ENCODE results near the gene TLE2. TPM values are rescaled to one million over a fixed set of nuclear protein-coding genes. Genes with fewer than 3 reads are reported as not detected.

The TLE2 gene
- polyA plus RNA-seq, 2 of the 4 experiments (the other 2 are of a cell fraction) = 2.1 to 2.6 TPM

DNA sequence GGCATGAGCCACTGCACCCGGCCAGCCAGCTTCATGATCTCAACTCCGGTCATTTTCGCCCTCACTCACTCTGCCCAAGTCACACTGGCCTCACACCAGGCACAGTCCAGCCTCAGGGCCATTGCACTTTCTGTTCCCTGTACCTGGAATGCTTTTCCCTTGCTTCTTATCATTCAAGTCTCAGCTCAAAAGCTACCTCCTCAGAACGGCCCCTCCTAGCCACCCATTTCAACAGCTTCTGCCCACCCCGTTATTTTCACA, 2.5 kb upstream of the TLE2 start:
- POLR2A ChIA-PET = no interaction called here
- Histone ChIP-seq H3K9me3 (no peaks in the 10 kb centered on the region), H3K4me2 (no peak overlapping the region), H3K4me3 (no peak overlapping the region), H3K4me1 (peaks cover 8% of the 10 kb centered on the region), H3K27ac (no peak overlapping the region)
- CTCF ChIA-PET = interaction anchor here (1.5 kb wide), 1 partner anchor 81 kb away, joined by 3 read pairs; no protein-coding TSS in a partner anchor
- ATAC-seq = no peak
- WGBS (ENCODE audit: missing lambda C conversion rate) = 47% methylated on average over 5 of the region's 5 CpGs
- FAIRE-seq = no peak
- DNase-seq (ENCODE audit: low read depth in 1 of 2, low spot score in 1 of 2) = no peak
- TF ChIP-seq, protein P1, sequence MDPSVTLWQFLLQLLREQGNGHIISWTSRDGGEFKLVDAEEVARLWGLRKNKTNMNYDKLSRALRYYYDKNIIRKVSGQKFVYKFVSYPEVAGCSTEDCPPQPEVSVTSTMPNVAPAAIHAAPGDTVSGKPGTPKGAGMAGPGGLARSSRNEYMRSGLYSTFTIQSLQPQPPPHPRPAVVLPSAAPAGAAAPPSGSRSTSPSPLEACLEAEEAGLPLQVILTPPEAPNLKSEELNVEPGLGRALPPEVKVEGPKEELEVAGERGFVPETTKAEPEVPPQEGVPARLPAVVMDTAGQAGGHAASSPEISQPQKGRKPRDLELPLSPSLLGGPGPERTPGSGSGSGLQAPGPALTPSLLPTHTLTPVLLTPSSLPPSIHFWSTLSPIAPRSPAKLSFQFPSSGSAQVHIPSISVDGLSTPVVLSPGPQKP (IDR thresholded peaks at IDR 0.05; ENCODE audit: low read depth, low read length) = no peak
- no peak for TF ChIP-seq FOSB (CRISPR knock-in tag; IDR thresholded peaks at IDR 0.05)
- TF ChIP-seq, protein P2, sequence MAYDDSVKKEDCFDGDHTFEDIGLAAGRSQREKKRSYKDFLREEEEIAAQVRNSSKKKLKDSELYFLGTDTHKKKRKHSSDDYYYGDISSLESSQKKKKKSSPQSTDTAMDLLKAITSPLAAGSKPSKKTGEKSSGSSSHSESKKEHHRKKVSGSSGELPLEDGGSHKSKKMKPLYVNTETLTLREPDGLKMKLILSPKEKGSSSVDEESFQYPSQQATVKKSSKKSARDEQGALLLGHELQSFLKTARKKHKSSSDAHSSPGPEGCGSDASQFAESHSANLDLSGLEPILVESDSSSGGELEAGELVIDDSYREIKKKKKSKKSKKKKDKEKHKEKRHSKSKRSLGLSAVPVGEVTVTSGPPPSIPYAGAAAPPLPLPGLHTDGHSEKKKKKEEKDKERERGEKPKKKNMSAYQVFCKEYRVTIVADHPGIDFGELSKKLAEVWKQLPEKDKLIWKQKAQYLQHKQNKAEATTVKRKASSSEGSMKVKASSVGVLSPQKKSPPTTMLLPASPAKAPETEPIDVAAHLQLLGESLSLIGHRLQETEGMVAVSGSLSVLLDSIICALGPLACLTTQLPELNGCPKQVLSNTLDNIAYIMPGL (CRISPR knock-in tag; IDR thresholded peaks at IDR 0.05; ENCODE audit: borderline replicate concordance) = no peak
- TF ChIP-seq POLR2A (IDR thresholded peaks at IDR 0.05; ENCODE audit: low read length) = no peak
- TF ChIP-seq FOXS1 (CRISPR knock-in tag; IDR thresholded peaks at IDR 0.05) = no peak
- TF ChIP-seq, protein P3, sequence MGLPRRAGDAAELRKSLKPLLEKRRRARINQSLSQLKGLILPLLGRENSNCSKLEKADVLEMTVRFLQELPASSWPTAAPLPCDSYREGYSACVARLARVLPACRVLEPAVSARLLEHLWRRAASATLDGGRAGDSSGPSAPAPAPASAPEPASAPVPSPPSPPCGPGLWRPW (IDR thresholded peaks at IDR 0.05) = no peak
- TF ChIP-seq ZC3H11A (IDR thresholded peaks at IDR 0.05) = no peak
- TF ChIP-seq POLR2AphosphoS2 (conservative IDR thresholded peaks at IDR 0.05; ENCODE audit: low read length) = no peak
- no peak for TF ChIP-seq HDAC2 (IDR thresholded peaks at IDR 0.05)
- TF ChIP-seq TFCP2L1 (CRISPR knock-in tag; IDR thresholded peaks at IDR 0.05) = no peak
- TF ChIP-seq JUNB (IDR thresholded peaks at IDR 0.05) = no peak

DNA sequence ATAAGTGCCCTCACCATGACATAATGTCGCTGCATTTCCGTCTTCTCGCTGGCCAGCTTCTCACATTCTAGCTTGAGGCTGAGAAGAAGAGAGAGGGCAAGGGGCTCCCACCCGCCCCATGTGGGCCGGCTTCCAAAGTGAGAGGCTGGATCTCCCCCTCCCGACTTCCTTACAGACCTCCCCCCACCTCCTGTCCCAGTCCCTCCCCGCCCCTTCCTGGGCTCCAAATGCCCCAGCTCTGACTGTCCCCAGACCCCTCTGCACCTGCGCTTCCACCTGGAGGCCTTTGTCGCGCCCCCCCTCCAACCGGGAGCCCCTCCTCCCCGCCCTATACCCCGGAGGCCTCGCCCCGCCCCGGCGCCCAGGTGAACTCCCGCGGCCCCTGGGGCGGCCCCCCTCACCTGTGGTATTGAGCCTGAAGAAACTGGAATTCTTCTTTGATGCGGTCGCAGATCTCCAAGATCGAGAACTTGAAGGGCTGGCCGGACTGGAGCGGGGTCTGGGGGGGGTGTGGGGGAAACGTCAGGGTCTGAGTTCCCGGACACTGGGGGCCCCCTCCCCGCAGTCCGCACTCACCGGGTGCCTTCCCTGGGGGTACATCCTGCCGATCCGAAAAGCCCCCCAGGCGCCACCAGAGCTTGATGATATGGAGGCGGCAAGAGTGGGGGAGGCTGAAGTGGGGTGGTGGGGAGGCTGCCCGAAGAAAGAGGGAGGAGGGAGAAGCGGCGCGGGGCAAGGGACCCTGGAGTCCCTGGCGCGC, 595 bp downstream of the TLE2 start:
- Histone ChIP-seq H3K27ac (peak overlapping the region; percentile 75 to 91), H3K4me2 (peak overlapping the region; percentile 99), H3K4me3 (peak overlapping the region; percentile 70), H3K9me3 (no peaks in the 10 kb centered on the region), H3K4me1 (no peaks in the 10 kb centered on the region; the same call in 2 of the 3 replicates)
- no peak for FAIRE-seq
- WGBS (ENCODE audit: missing lambda C conversion rate) = 28% methylated on average over 9 of the region's 40 CpGs
- TF ChIP-seq EP300 (IDR thresholded peaks at IDR 0.05) (no peak), SREBF2 (IDR thresholded peaks at IDR 0.05) (no peak), ZFP36 (IDR thresholded peaks at IDR 0.05; ENCODE audit: borderline replicate concordance, partially characterized antibody) (no peak), GATA3 (IDR thresholded peaks at IDR 0.05; ENCODE audit: borderline replicate concordance) (no peak), JUNB (IDR thresholded peaks at IDR 0.05) (no peak), RFX5 (IDR thresholded peaks at IDR 0.05) (no peak), SMC3 (IDR thresholded peaks at IDR 0.05) (no peak), FOXS1 (CRISPR knock-in tag; IDR thresholded peaks at IDR 0.05) (no peak), MAFK (IDR thresholded peaks at IDR 0.05; ENCODE audit: partially characterized antibody) (no peak), FOSL2 (IDR thresholded peaks at IDR 0.05) (no peak), FOSL2 (CRISPR knock-in tag; IDR thresholded peaks at IDR 0.05) (no peak), CBX2 (IDR thresholded peaks at IDR 0.05; ENCODE audit: borderline replicate concordance, low read depth) (no peak), POLR2A (IDR thresholded peaks at IDR 0.05; ENCODE audit: low read length) (no peak), EHMT2 (IDR thresholded peaks at IDR 0.05; ENCODE audit: low read depth) (no peak), ZC3H11A (IDR thresholded peaks at IDR 0.05) (no peak), NR3C1 (IDR thresholded peaks at IDR 0.05) (no peak), TP53 (CRISPR knock-in tag; IDR thresholded peaks at IDR 0.05) (no peak)
- TF ChIP-seq, protein P1 (IDR thresholded peaks at IDR 0.05; ENCODE audit: low read depth, low read length) = no peak
- no peak for ATAC-seq
- CTCF ChIA-PET = no interaction called here
- POLR2A ChIA-PET = interaction anchor here (1.1 kb wide), 1 partner anchor 78 kb away, joined by 3 read pairs; no protein-coding TSS in a partner anchor
- DNase-seq (ENCODE audit: low read depth in 1 of 2, low spot score in 1 of 2) = no peak

All from A549 (cell line).